ENCODE results near the gene FARSB.
"Not testable (repeated sequence)": the region's sequence is repeated elsewhere in the genome, so short reads cannot be mapped to it uniquely, and the experiment has no call there.

The FARSB gene

DNA sequence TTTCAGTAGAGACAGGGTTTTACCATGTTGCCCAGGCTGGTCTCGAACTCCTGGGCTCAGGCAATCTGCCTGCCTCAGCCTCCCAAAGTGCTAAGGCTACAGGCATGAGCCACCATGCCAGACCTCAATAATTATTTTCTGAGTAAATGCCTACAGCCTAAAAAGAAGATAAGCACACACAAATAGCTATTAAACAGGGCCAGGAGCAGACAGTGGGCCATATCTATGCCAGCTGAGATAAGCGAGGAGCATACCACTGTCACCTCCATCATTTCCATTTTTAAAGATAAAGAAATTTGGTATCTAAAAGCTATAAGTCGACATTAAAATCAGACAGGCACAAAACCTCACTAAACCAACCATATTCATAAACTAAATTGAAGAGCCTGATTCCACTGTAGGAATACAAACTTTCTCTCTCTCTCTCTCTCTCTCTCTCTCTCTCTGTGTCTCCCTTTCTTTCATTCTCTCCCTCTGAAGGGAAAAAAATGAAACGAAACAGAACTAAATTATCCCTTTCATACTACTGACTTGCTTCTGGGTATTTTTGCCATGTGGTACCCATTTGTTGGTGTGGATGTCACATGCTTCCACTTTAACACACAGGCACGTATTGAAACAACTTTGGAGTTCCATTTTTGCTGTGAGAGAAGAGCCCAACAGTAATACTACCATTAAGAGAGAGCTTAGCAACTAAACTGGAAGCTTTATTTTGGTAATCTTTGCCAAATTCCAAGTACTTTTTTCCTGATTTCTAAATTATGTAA lies 51.0 kb downstream of the FARSB start:
- no peak for DNase-seq

DNA sequence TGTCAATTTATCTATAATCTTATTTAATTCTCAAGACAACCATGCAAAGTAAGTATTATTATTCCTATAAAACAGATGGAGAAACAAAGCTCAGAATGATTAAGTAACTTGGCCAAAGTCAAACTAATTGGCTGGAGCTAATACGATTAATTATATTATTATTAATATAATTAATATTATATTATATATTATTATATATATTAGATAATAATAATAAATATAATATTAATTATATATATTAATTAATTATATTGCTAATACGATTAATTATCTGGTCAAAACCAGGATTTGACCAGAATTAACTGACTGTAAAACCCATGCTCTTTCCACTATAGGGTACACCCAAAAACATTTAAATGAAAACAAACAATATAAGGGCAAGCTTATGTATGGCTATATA lies 52.4 kb downstream of the FARSB start:
- no peak for DNase-seq

DNA sequence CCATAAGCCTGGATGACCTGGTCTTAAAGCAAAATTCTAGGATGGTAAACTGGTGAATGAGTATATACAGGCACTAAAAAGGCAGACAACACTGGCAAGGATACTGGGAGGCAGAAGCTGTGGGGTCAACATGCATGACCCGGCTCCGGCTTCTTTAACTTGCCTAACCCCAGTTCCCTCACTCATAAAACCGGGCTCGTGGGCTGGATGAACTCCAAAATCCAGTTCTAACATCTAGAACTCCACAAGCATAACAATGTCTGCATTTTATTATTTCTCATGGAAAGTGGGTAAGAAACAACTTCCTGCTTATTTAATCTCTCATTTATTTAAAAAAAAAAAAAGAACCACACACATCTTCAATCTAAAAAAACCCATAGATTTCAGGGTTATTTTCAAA lies 57.3 kb downstream of the FARSB start:
- no peak for DNase-seq

DNA sequence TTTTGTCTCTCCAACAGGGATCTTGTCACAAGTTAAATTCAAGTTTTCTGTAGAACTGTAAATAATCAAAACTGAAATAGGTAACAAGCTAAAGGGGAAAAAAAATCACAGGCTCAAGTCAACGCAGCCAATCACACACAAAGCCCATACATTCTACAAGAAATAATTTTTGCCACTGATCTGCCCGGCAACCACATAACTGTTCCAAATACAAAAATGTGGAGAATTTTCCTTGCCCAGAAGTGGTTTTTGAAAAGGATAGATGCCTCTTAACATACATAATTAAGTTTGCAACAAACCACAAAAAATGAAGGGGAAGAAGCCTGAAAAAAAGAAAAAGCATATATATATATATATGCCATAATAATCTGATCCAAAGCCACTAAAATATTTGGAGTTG lies 60.3 kb downstream of the FARSB start:
- DNase-seq: no peak

DNA sequence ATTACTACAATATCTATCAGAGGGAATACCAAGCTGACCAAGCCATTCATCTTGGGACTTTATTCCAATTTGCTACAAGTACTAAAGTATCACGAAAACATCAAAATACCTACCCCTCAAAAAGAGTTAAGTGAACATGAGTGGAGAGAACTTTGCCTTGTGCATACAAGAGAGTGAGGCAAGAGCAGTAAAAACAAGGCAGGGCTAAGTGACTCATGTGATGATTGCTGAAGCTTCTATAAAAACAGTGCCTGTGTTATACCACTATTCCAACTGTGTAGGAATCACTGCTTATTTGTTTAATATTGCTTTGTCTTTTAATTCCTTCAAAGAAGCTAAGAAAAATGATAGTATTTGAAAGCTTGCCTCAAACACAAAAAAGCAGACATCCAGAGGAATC lies 61.2 kb downstream of the FARSB start:
- no peak for DNase-seq

DNA sequence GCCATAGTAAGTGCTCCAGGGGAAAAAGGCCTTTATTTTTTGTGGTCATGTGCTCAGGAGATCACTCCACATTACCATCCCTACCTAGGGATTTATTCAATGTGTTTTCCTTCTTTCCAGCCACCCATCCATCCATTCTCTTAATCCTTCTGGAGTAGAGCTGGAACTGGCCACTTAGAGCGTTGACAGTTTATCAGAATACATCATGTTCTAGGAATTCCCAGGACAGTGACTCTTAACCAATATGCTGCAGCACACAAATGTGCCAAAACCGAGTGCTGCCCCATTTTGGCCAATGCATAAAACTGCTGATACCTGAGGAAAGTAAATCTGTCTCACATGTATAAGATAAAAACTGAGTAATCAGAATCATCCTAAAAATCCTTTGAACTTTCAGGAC lies 63.7 kb downstream of the FARSB start:
- no peak for DNase-seq

DNA sequence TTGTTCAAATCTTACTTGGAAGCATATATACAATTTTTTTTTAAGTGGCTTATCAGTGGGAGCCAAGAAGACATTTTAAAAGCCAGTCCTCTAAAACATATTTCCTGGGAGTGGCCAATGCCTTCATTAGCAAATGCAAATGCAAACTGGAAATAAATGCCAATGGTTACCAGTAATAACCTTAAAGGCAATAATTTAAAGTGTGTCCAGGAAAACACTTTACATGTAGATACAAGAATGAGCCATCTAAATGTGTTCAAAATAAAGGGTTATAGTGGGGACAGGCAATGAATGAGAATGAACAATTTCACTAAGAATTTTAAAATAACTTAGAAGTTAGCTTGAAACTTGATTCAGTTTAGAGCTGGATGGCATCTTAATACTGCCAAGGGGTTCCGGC lies 64.2 kb downstream of the FARSB start:
- DNase-seq: no peak

DNA sequence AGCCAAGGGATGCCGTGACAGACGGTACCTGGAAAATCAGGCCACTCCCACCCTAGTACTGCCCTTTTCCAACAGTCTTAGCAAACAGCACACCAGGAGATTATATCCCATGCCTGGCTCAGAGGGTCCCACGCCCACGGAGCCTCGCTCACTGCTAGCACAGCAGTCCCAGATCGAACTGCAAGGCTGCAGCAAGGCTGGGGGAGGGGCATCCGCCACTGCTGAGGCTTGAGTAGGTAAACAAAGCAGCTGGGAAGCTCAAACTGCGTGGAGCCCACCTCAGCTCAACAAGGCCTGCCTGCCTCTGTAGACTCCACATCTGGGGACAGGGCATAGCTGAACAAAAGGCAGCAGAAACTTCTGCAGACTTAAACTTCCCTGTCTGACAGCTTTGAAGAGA lies 71.3 kb downstream of the FARSB start:
- DNase-seq: not testable (repeated sequence)

DNA sequence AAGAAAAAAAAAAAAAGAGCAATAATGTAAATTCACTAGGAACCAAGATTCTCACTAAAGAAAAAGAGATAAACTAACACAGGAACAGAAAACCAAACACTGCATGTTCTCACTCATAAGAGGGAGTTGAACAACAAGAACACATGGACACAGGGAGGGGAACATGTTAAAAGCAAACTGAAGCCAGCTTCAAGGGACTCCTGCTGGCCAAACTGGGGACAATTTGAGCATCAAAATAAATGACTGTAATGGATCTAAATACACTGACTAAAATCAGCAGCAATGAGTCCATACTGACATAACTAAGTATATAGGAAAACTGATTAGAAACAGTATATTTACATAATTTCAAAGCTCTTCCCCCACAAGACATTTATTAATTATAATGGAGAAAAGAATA lies 73.0 kb downstream of the FARSB start:
- DNase-seq: no peak

DNA sequence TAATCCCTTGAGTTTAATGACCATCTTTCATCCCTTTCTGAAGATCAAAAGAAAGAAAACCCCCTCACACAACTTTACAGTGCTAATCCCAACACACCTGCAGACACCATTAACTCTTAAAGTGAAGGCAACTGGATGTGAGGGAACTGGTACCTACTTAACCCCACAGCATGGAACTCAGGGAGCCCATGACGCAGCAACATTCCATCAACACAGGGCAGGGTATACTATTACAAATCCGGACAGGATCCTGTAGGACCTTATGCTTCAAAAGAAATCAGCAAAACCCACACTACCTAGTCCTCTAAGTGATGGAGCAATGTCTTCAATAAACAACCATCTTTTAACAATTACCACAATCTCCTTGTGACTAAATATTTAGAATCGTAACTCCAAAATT lies 78.6 kb downstream of the FARSB start:
- no peak for DNase-seq

DNA sequence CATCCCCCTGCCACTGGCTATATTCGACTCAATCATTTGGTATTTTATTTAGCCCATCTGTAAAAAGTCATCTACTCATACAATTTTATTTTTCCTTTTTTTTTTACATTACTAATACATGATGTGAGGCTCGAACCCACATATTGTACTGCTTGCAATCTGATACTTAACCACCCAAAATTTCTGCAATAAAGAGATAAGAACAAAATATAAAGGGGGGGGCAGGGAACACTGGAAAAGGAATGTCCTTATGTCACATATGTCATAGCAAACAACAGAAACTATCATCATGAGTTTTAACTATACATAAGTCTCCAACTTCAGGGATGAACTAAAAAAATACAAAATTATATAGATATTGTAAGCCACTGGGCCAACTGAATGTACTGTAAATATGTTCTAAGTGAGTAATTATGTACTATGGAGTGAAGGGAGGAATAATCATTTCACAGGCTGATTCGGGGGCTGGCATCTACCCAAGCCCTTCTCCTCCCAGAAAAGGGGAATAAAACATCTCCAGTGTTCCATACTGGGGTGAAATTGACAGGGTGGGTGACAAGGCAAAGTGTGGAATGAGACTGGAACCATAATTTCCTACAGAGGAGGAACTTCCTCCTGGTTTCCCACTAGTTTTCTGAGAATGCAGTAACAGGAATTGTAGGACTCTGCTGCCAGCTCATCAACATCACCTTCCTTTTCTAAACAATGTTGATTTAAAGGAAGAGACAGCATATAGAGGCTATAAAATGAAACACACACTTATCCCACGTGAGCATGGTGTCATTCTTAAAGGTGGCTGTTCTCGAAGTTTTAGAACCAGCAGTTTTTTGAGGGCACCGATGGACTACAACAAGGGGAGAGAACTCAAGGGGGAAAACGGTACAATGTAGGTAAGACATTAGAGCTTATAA lies 79.5 kb downstream of the FARSB start:
- DNase-seq: no peak

DNA sequence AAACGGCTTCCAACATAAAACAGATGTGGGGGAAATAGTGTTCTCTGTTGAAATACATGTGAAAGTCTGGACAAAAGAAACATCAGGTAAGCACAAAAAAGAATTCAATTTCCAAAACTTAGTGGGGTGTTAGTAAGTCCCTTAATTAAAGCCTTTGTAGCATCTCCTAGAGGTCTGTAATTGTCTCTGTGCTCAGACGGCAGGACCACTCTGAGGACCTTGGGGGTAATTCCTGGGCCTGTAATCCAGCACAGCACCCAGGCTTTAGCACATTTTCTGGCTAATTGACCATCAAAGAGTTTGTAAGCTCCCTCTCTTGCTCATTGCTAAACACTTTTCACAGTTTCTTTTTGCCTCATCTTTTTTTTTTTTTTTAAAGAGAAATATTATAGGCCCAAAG lies 80.3 kb downstream of the FARSB start:
- DNase-seq: no peak

DNA sequence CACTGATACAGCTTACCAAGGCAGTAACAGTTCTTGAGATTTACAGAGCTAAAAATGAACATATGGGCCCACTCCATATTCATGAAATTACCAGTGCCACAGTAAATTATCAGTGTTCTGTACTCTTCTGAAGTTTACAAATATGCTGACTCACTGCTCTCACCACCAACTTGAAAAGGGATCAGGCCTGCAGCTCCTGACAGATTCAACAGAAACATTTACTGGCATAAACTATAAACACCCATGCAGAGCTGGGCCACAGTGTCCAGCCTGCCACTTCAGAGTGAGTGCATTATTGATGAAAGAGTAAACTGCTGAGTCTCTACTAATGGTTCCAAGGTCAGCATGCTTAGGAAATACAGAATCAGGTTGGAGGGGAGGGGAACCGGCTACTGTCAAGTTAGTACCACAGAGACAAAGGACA lies 83.1 kb downstream of the FARSB start:
- no peak for DNase-seq

DNA sequence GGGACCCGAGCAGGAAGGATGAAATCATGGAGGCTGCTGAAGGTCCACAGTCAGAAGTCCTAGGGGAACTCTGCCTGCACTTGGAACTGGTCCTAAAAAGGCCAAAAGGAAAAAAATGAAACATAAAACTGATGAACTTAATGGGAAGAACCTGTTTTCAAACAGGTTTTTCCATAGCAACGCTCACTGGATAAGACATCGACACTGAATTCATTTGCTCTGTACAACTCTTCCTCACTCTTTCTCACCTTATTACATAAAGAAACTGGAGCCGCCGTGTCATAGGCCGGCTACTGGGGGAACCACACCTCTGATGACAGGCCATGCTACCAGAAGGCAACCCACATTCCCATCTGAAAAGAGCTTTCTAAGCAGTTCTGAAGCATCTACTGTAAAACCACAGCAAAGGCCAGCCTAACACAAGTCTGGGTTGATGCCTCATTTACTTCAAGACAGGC lies 83.6 kb downstream of the FARSB start:
- no peak for DNase-seq

DNA sequence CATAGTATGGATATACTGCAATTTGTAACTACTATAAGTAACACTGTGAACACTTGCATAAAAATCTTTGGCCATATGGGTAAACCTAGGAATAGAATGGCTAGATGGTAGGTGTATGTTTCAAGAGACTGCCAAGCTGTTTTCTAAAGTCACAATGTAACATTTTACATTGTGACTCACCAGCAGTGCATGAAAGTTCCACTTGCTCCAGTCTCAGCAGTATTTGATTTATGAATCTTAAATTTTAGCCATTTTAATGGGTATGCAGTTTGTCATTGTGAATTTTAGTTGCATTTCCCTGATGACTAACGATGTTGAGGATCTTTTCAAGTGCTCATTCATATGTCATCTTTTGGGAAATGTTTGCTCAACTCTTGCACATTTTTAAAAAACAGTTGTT lies 86.1 kb downstream of the FARSB start:
- DNase-seq: no peak

DNA sequence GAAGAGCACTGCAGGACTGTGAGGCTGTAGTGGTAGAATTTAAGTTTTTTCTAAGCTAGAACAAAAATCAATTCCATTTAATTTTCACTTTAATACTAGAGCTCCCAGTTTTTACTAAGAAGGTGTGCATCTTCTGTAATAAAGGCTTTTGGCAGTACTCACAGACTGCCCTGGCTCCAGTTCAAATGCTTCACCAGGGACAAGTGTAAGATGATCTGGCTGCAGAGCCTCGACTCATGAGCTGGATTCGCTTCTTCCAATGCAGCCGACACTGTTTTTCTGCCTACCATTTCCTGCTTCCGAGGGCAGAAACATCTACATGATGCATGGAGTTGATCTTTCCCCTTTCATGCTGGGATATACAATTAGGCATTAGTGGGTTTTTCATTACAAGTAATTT lies 87.0 kb downstream of the FARSB start:
- no peak for DNase-seq

DNA sequence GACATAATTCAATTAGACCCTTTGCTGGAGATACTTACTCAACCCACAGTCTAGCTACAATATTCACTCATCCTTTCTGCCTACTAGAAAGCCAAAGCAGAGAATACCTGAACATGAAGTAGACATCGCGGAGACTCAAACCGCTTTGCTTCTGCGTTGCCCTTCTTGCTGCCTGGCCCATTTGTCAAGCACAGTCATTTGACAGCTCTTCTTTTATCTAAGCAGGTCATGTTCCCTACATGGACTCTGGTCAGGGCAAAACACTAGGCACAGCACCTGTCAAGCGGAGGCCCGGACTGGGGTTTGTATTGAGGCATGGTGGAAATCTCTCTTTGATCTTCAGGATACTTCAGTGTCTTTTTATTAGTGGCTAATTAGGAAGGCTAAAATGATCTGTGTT lies 89.7 kb downstream of the FARSB start:
- no peak for DNase-seq

DNA sequence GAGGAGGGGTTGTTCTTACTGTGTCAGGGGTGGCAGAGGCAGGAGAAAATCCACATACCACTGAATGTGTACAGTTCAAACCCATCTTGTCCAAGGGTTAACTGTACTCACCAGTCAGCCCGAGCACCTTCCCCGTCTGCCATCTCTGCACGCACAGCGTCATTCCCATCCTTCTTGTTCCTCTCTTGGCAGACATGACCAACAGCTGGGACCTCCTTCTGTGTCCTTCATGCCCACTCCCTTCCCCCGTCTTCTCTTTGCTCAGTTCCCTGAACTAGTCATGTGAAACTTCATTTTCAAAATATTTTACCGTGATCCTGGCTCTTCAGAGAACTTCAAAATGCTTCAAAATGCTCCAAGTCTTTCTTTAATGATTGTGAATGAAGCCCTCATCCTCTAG lies 92.0 kb downstream of the FARSB start:
- DNase-seq: no peak

DNA sequence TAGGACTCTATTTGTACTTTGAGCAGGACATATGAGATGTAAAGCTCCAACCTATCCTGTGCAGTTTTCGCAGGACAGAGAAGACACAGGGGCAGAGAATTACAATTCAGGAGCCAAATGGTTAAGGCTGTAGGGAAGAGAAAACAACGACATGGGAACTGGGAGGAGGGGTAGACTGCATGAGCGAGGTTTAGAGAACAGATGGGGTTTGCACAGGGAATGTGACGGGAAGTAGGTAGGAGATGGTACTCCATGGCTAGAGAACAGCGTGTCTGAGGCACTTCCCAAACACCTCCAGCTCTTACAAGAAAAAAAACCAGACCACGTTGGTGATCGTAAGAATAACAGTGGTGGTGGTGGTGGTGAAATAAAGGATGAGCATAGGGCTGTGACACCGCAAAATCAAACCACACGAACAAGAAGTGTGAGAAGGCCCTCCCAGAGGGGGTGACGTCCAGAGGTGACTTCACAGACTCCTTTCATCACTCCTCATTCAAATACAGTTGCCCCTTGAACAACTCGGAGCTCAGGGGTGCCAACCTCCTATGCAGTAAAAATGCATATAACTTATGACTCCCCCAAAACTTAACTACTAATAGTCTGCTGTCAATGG lies 92.7 kb downstream of the FARSB start:
- no peak for DNase-seq

DNA sequence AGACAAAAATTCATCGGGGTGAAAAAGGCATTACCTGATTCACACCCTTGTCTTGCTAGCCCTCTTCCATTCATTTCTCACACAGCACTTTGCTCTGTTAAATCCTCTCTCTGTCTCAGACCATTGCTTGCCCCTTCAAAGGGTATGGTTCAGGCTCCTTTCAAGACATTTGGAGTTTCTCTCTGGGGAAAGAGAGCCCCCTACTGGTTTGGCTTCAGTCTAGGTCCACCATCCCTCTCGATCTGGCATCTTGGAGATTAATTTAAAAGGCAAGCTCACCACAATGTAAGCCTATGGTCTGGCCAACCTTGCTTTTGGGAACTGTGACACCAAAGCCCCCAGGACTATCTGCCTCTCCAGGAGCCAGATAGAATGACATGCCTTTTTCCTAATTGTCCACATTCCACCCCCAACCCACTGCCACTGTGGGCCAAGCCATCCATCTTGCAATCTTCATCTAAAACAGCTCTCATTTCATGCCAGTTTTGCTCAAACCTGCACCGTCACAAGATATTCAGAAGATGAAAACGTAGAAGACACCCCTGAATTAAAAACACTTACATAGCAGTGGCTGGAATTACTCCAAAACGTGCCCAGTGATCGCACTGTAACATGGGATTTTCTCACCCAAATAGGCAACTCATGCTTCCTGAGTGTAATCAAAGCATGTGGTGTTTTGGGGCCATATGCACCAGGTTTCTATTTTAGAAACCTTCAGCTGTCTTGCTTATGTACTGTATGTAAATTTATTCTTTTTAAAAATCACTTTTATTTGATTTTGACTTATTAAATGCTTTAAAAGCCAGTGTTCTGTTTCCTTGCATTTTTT lies 93.9 kb downstream of the FARSB start:
- DNase-seq: peak; percentile 50 to 53

DNA sequence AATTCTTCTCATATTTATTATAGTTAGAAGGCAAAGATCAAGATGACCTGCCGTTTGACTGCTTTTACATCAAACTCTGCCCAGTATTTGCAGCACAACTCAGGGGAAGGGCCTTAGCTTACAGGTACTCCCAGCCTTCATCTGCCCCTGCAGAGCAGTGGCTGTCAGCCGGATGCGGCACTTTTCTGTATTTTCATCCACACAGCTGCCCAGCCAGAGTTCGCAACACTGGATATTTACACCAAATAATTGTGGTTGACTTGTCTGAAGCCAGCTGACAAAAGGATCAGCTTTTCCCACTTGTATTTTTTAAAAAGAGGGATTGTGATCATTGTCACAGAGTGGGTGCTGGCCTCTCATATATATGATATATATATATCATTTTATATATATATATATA lies 94.7 kb downstream of the FARSB start:
- no peak for DNase-seq

DNA sequence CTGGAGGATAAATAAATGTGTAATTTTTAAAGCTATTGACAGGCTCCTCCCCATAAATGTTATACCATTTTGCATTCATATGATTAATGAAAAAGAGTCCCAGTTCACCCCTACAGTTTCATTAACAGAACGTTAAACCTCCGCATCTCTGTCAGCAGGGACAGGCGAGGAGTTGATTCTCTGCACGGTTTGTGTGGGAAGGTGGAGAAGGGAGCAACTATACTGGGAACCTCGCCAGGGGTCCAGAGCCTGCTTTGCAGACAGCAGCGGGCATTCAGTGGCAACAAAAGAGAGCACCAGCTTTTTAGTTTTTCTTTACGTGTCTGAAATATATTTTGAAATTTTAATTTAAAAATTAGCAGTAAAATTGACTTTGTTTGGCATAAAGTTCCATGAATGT lies 101.4 kb downstream of the FARSB start:
- DNase-seq: no peak

DNA sequence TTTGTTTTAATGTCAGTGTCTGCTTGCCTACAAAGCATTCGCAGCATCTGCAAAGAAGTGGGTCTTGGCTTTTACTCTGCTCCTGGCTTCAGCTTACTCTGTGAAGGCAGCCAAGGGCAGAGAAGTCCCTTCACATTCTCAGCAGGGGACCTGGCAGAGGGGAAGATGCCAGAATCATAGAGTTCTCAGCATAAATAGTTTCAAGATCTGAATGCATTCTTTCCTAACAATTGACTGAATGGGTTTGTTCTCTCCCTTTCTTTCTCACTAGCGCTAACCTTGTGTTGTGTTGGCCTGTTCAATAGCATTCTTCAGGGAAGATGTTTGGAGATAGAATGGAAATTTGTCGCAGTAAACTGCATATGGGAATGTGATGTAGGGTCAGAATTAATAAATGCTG lies 106.9 kb downstream of the FARSB start:
- DNase-seq: no peak
